ENCODE data around the gene CYTH3. TPM values are rescaled to one million over a fixed set of nuclear protein-coding genes. Genes with fewer than 3 reads are reported as not detected.

Gene CYTH3
- total and polyA plus RNA-seq, 2 of the 13 experiments (the other 11 are each of a cell fraction or from before 2014, with no cell fraction given) = 3.1 to 3.8 TPM

GRCh38 chr7:6212008-6212407 is 60.4 kb downstream of the CYTH3 start:
- ChIA-PET CTCF (ENCODE audit: low intra/inter-chr PET ratio, low total read pairs) (no interaction called here), POLR2A (no interaction called here)
- Histone ChIP-seq H2AFZ (ENCODE audit: low read length) (no peak overlapping the region), H3K4me2 (ENCODE audit: low read depth, low read length) (no peak overlapping the region), H3K9me3 (ENCODE audit: low read length) (no peaks in the 10 kb centered on the region), H4K20me1 (ENCODE audit: insufficient read depth, low read length) (no peaks in the 10 kb centered on the region), H3K36me3 (replicated peaks in 1 of 2; ENCODE audit: control insufficient read depth in 1 of 2, insufficient read depth in 2 of 2, low read length in 2 of 2) (no peaks in the 10 kb centered on the region), H3K79me2 (ENCODE audit: insufficient read depth, low read length) (no peaks in the 10 kb centered on the region), H3K27ac (ENCODE audit: extremely low read length, insufficient read depth, low read length) (no peak overlapping the region), H3K4me3 (replicated peaks in 1 of 3; ENCODE audit: insufficient read depth in 1 of 3, low read depth in 2 of 3, low read length in 3 of 3) (no peak overlapping the region), H3K27me3 (ENCODE audit: control insufficient read depth in 1 of 2, insufficient read depth in 2 of 2, low read length in 2 of 2) (no peaks in the 10 kb centered on the region), H3K4me1 (ENCODE audit: insufficient read depth, low read length) (no peaks in the 10 kb centered on the region), H3K9ac (ENCODE audit: insufficient read depth, low read depth, low read length) (no peak overlapping the region)
- no peak for DNase-seq (ENCODE audit: low spot score)
- 78% methylated on average over 3 of the region's 3 CpGs for WGBS (ENCODE audit: low lambda C conversion rate)
- FAIRE-seq = no peak
- no TSS peak for BruUV-seq (replicated peaks)
- TF ChIP-seq NFE2L2 (IDR thresholded peaks at IDR 0.05; ENCODE audit: low read length) (peak; percentile 73), PLSCR1 (CRISPR knock-in tag; IDR thresholded peaks at IDR 0.05; ENCODE audit: borderline replicate concordance) (no peak), MAFK (conservative IDR thresholded peaks at IDR 0.05 in 1 of 2, IDR thresholded peaks at IDR 0.05 in 1 of 2; ENCODE audit: low read length in 2 of 2) (0 out of 4 replicates have a peak, but pooled peaks of 1 of the 2 experiments have one; percentile 1)
- intact Hi-C loops (cut with micrococcal nuclease; ENCODE audit: unreplicated experiment) = no loop called here
- no peak for ATAC-seq
- in situ Hi-C loops (cut with HindIII; ENCODE audit: extremely low pct_ligation_motif_present, low pct_unique_long_range_greater_than_20kb) = no loop called here

- no peak for FAIRE-seq
- 64% methylated on average over 7 of the region's 7 CpGs for WGBS (ENCODE audit: low lambda C conversion rate)
- Histone ChIP-seq H4K20me1 (ENCODE audit: insufficient read depth, low read length) (no peaks in the 10 kb centered on the region), H3K27me3 (ENCODE audit: control insufficient read depth in 1 of 2, insufficient read depth in 2 of 2, low read length in 2 of 2) (no peaks in the 10 kb centered on the region), H3K36me3 (replicated peaks in 1 of 2; ENCODE audit: control insufficient read depth in 1 of 2, insufficient read depth in 2 of 2, low read length in 2 of 2) (no peaks in the 10 kb centered on the region), H2AFZ (ENCODE audit: low read length) (no peak overlapping the region), H3K4me1 (ENCODE audit: insufficient read depth, low read length) (no peaks in the 10 kb centered on the region), H3K27ac (ENCODE audit: extremely low read length, insufficient read depth, low read length) (no peak overlapping the region), H3K79me2 (ENCODE audit: insufficient read depth, low read length) (no peaks in the 10 kb centered on the region), H3K4me3 (replicated peaks in 1 of 3; ENCODE audit: insufficient read depth in 1 of 3, low read depth in 2 of 3, low read length in 3 of 3) (no peak overlapping the region), H3K4me2 (ENCODE audit: low read depth, low read length) (no peak overlapping the region), H3K9me3 (ENCODE audit: low read length) (no peaks in the 10 kb centered on the region), H3K9ac (ENCODE audit: insufficient read depth, low read depth, low read length) (no peak overlapping the region)
- TF ChIP-seq ZNF646 (CRISPR knock-in tag; IDR thresholded peaks at IDR 0.05) (no peak), ZNF431 (CRISPR knock-in tag; IDR thresholded peaks at IDR 0.05; ENCODE audit: borderline replicate concordance, low read depth) (no peak), KDM1A (CRISPR knock-in tag; IDR thresholded peaks at IDR 0.05) (no peak), ZKSCAN5 (CRISPR knock-in tag; IDR thresholded peaks at IDR 0.05) (no peak), KDM4B (CRISPR knock-in tag; IDR thresholded peaks at IDR 0.05) (no peak), HMGA1 (CRISPR knock-in tag; conservative IDR thresholded peaks at IDR 0.05) (no peak), GATA4 (IDR thresholded peaks at IDR 0.05; ENCODE audit: borderline replicate concordance, low read depth) (no peak)
- CTCF ChIA-PET (ENCODE audit: low intra/inter-chr PET ratio, low total read pairs) = no interaction called here
- POLR2A ChIA-PET = no interaction called here
- ATAC-seq = no peak
- in situ Hi-C loops (cut with HindIII; ENCODE audit: extremely low pct_ligation_motif_present, low pct_unique_long_range_greater_than_20kb) (no loop called here), intact Hi-C loops (cut with micrococcal nuclease; ENCODE audit: unreplicated experiment) (no loop called here)
- DNase-seq (ENCODE audit: low spot score) = no peak
- BruUV-seq (replicated peaks) = no TSS peak
These were observed 61.6 kb downstream of the CYTH3 start for GRCh38 chr7:6210621-6211372.
